HG03354 (cell line): ENCODE results near the gene TMEM163.
"Not testable (repeated sequence)": the region's sequence is repeated elsewhere in the genome, so short reads cannot be mapped to it uniquely, and the experiment has no call there.

Experiments used
- ATAC-seq: cut with Tn5 transposase; IDR thresholded peaks from one replicate; pipeline ENCODE4 v1.9.1; 2021; ENCODE audit warnings: mild to moderate bottlenecking; ENCODE audit not compliant: unreplicated experiment, poor library complexity, severe bottlenecking

Gene TMEM163

GRCh38 chr2:134507159-134507558, 211.6 kb downstream of the TMEM163 start:
- ATAC-seq: not testable (repeated sequence)

- no peak for ATAC-seq
These were observed 213.4 kb downstream of the TMEM163 start for GRCh38 chr2:134505446-134505845.

- ATAC-seq: no peak
These were observed 214.0 kb downstream of the TMEM163 start for GRCh38 chr2:134504586-134505336.

GRCh38 chr2:134502104-134502503, 216.7 kb downstream of the TMEM163 start:
- no peak for ATAC-seq

GRCh38 chr2:134501476-134502091, 217.2 kb downstream of the TMEM163 start:
- no peak for ATAC-seq

GRCh38 chr2:134500211-134500935, 218.4 kb downstream of the TMEM163 start:
- ATAC-seq: no peak

- no peak for ATAC-seq
These were observed 219.4 kb downstream of the TMEM163 start for GRCh38 chr2:134499307-134499926.

- no peak for ATAC-seq
These were observed 220.1 kb downstream of the TMEM163 start for GRCh38 chr2:134498654-134499053.

GRCh38 chr2:134493797-134494196, 225.0 kb downstream of the TMEM163 start:
- no peak for ATAC-seq

- no peak for ATAC-seq
These were observed 226.9 kb downstream of the TMEM163 start for GRCh38 chr2:134491771-134492441.

- ATAC-seq: no peak
These were observed 227.8 kb downstream of the TMEM163 start for GRCh38 chr2:134491022-134491421.

GRCh38 chr2:134490559-134490958, 228.2 kb downstream of the TMEM163 start:
- ATAC-seq: no peak

- no peak for ATAC-seq
These were observed 228.9 kb downstream of the TMEM163 start for GRCh38 chr2:134489732-134490384.

GRCh38 chr2:134482766-134483340, 235.9 kb downstream of the TMEM163 start:
- no peak for ATAC-seq

GRCh38 chr2:134482131-134482723, 236.6 kb downstream of the TMEM163 start:
- no peak for ATAC-seq

- no peak for ATAC-seq
These were observed 239.0 kb downstream of the TMEM163 start for GRCh38 chr2:134479696-134480330.

- ATAC-seq: not testable (repeated sequence)
These were observed 241.8 kb downstream of the TMEM163 start for GRCh38 chr2:134476982-134477381.

GRCh38 chr2:134470561-134471168, 248.1 kb downstream of the TMEM163 start:
- ATAC-seq: no peak
